Loucy (cell line): ENCODE measurements around the gene PHF10.

Experiments
- H2AFZ ChIP-seq: fragments of 200-600 bp; sonication (generic); 2 replicates; pipeline ENCODE4 v1.6.0; 2016; ENCODE audit warnings: antibody characterized with exemption, mild to moderate bottlenecking, low read length, moderate library complexity
- H3F3A ChIP-seq: fragments of 200-600 bp; 2 replicates; pipeline ENCODE4 v1.6.0; 2016; ENCODE audit warnings: antibody characterized with exemption, low read depth, mild to moderate bottlenecking
- H3K27me3 ChIP-seq: fragments of 200-600 bp; sonication (generic); 2 replicates; pipeline ENCODE4 v1.6.1; 2014; ENCODE audit warnings: low read length, mild to moderate bottlenecking; ENCODE audit not compliant: insufficient read depth, poor library complexity, severe bottlenecking
- H3K36me3 ChIP-seq: fragments of 200-600 bp; sonication (generic); 2 replicates; pipeline ENCODE4 v1.6.1; 2016; ENCODE audit warnings: low read length; ENCODE audit not compliant: insufficient read depth
- H3K4me1 ChIP-seq: fragments of 200-600 bp; sonication (generic); 2 replicates; pipeline ENCODE4 v1.5.1; 2014; ENCODE audit warnings: low read length, mild to moderate bottlenecking; ENCODE audit not compliant: insufficient read depth, poor library complexity, severe bottlenecking
- H3K4me2 ChIP-seq: fragments of 200-600 bp; sonication (generic); 2 replicates; pipeline ENCODE4 v1.6.0; 2014; ENCODE audit warnings: antibody characterized with exemption, low read length, low read depth, mild to moderate bottlenecking; ENCODE audit not compliant: poor library complexity, severe bottlenecking
- H3K4me3 ChIP-seq: fragments of 200-600 bp; sonication (generic); 2 replicates; pipeline ENCODE4 v1.5.1; 2014; ENCODE audit warnings: low read length, mild to moderate bottlenecking, mixed read lengths; ENCODE audit not compliant: poor library complexity, severe bottlenecking
- H3K79me2 ChIP-seq: fragments of 200-600 bp; sonication (generic); 2 replicates; pipeline ENCODE4 v1.6.1; 2014; ENCODE audit warnings: low read length; ENCODE audit not compliant: insufficient read depth
- H3K9ac ChIP-seq: fragments of 200-600 bp; sonication (generic); 2 replicates; pipeline ENCODE4 v1.6.0; 2014; ENCODE audit warnings: mild to moderate bottlenecking, low read depth, low read length, moderate library complexity; ENCODE audit not compliant: poor library complexity, severe bottlenecking
- H3K9me2 ChIP-seq: fragments of 200-600 bp; sonication (generic); replicated peaks from 2 replicates; pipeline ENCODE4 v1.6.1; 2016; ENCODE audit warnings: low read depth, low read length, mixed read lengths
- H3K9me3 ChIP-seq: fragments of 200-600 bp; sonication (generic); 2 replicates; pipeline ENCODE4 v1.6.1; 2014; ENCODE audit warnings: mild to moderate bottlenecking, antibody characterized with exemption, low read length, low read depth; ENCODE audit not compliant: insufficient read depth
- H4K20me1 ChIP-seq: fragments of 200-600 bp; sonication (generic); 2 replicates; pipeline ENCODE4 v1.6.0; 2014; ENCODE audit warnings: antibody characterized with exemption, low read length, mild to moderate bottlenecking; ENCODE audit not compliant: insufficient read depth, poor library complexity, severe bottlenecking
- CTCF ChIP-seq: fragments of 200-600 bp; sonication (generic); conservative IDR thresholded peaks from 2 replicates; pipeline ENCODE4 v1.5.1; 2014; ENCODE audit warnings: mild to moderate bottlenecking, antibody characterized with exemption, low read length
- EZH2phosphoT487 ChIP-seq: fragments of 200-600 bp; IDR thresholded peaks from 2 replicates; pipeline ENCODE4 v1.6.1; 2018; ENCODE audit warnings: antibody characterized with exemption, mild to moderate bottlenecking, moderate library complexity, borderline replicate concordance

Gene PHF10

GRCh38 chr6:169692516-169692915 lies 31.8 kb downstream of the PHF10 start:
- Histone ChIP-seq H3K9me3 (peaks cover 9% of the 10 kb centered on the region; the same call in 1 of the 2 replicates), H4K20me1 (no peaks in the 10 kb centered on the region), H3K4me2 (no peak overlapping the region), H3K36me3 (no peaks in the 10 kb centered on the region), H3F3A (no peaks in the 10 kb centered on the region), H3K4me1 (no peaks in the 10 kb centered on the region), H3K9me2 (no peaks in the 10 kb centered on the region), H3K9ac (no peak overlapping the region), H2AFZ (no peak overlapping the region), H3K4me3 (no peak overlapping the region), H3K27me3 (no peaks in the 10 kb centered on the region), H3K79me2 (no peaks in the 10 kb centered on the region)
- TF ChIP-seq EZH2phosphoT487 (no peak), CTCF (no peak)

- no peaks in the 10 kb centered on the region for H3K79me2 ChIP-seq
- H3K9me2 ChIP-seq, result no peaks in the 10 kb centered on the region
- H3K4me3 ChIP-seq, result no peak overlapping the region
- no peak overlapping the region for H3K4me2 ChIP-seq
- no peaks in the 10 kb centered on the region for H3K27me3 ChIP-seq
- no peaks in the 10 kb centered on the region for H4K20me1 ChIP-seq
- peaks cover 9% of the 10 kb centered on the region; the same call in 1 of the 2 replicates for H3K9me3 ChIP-seq
- H3K9ac ChIP-seq, result no peak overlapping the region
- H2AFZ ChIP-seq, result no peak overlapping the region
- no peaks in the 10 kb centered on the region for H3F3A ChIP-seq
- TF ChIP-seq CTCF, result no peak
- no peak for TF ChIP-seq EZH2phosphoT487
- H3K36me3 ChIP-seq, result no peaks in the 10 kb centered on the region
- no peaks in the 10 kb centered on the region for H3K4me1 ChIP-seq
Measured at GRCh38 chr6:169691260-169691659, 33.0 kb downstream of the PHF10 start.

GRCh38 chr6:169689287-169689686 lies 35.0 kb downstream of the PHF10 start:
- Histone ChIP-seq H3K4me3 (no peak overlapping the region), H3K9me2 (no peaks in the 10 kb centered on the region), H3K79me2 (no peaks in the 10 kb centered on the region), H4K20me1 (no peaks in the 10 kb centered on the region), H3K27me3 (no peaks in the 10 kb centered on the region), H3K9ac (no peak overlapping the region), H3K4me1 (no peaks in the 10 kb centered on the region), H3K4me2 (no peak overlapping the region), H3K36me3 (no peaks in the 10 kb centered on the region), H3K9me3 (peaks cover 9% of the 10 kb centered on the region; the same call in 1 of the 2 replicates), H2AFZ (no peak overlapping the region), H3F3A (no peaks in the 10 kb centered on the region)
- no peak for TF ChIP-seq EZH2phosphoT487
- no peak for TF ChIP-seq CTCF
